HG03460 (cell line): ENCODE measurements around the gene ARHGEF26.

Experiments
- ATAC-seq: cut with Tn5 transposase; IDR thresholded peaks from one replicate; pipeline ENCODE4 v1.9.1; 2021; ENCODE audit not compliant: unreplicated experiment

The ARHGEF26 gene

GRCh38 chr3:154193000-154193615 is 71.9 kb downstream of the ARHGEF26 start:
- ATAC-seq = no peak

DNA sequence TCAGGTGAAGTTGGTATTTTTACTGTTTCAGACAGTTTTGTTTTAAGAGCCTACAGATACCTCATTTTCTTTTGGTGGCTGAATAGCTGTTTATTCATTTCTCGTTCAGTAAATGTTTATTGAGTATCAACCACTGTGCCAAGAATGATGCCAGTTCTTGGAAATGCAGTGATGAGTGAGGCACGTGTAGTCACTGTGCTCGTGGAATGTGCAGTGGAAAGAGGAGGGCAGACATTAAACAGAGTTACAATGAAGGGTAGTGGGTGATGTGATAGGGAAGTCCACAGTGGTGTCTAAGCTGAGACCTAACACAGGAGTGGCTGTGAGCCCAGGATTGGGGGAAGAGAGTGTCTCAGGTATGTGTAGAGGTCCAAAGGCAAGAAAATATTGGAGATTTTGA is 73.7 kb downstream of the ARHGEF26 start:
- ATAC-seq = no peak

- ATAC-seq = no peak
Measured at GRCh38 chr3:154195620-154196356, 74.6 kb downstream of the ARHGEF26 start.

- ATAC-seq = no peak
Measured at GRCh38 chr3:154197751-154198150, 76.6 kb downstream of the ARHGEF26 start.

DNA sequence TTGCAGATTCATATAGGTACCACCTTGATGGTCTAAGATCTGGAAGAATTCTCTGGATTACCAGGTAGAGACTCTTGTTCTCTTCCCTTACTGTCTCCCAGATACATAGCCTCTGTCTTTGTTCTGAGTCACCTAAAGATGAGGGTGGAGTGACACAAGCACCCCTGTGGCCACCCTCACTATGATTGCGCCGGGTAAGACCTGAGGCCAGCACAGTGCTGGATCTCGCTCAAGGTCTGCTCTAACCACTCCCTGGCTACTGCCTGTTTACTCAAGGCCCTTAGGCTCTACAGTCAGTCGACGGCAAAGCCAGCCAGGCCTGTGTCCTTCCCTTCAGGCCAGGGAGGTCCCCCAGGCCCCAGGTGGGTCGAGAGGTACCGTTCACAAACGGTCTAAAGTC is 88.3 kb downstream of the ARHGEF26 start:
- no peak for ATAC-seq

DNA sequence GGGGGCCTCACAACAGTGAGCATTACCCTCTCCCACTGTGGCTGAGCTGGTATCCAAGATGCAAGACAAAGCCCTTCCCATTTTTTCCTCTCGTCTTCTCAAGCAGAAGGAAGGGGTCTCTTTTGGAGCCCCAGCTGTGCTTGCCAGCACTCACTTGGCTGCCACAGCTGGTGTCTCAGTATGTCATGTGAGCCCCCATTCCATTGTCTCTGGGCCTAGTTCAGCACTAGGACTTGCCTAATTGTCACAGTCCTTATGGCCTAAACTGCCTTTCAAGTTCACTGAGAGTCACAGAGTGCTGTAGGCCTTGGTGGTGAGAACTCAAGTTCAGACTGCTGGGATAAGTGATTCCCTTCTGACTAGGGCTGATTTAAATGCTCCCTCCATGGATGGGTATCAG is 89.8 kb downstream of the ARHGEF26 start:
- no peak for ATAC-seq

GRCh38 chr3:154214306-154214705 is 93.1 kb downstream of the ARHGEF26 start:
- ATAC-seq = no peak

DNA sequence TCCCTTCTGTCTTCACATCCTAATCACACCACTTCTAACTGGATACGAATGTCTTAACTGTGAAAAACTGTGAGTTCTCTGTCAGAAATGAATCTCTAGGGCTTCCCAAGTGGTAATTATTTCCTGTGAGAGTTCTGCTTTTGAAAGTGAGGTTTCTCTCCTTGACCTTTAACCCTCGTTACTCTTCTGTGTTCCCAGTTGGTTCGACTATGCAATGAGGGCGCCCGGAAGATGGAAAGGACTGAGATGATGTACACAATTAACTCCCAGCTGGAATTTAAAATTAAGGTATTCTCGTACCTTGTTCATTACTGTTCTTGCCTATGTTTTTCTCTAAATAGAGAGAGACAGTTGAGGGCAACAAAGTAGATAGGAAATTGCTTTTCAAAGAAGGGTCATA is 96.5 kb downstream of the ARHGEF26 start:
- ATAC-seq = no peak

- no peak for ATAC-seq
Measured at GRCh38 chr3:154218728-154219127, 97.5 kb downstream of the ARHGEF26 start.

DNA sequence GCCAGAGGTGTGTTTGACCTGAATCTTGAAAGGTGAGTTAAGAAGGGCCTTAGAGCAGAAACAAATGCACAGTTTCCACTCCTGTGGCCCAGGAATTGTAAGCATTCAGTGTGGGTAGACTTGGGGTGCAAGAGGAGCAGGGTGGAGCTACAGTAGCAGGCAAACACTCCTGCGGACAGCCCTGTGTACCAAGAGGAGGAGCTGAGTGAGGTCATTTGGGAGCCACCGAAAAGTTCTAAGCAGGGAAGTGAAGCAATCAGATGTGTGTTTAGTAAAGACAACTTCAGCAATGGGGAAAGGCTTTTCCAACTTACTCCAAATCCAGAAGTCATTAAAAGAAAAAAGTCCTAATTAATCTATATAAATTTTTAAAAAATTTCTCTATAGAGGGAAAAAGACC is 99.3 kb downstream of the ARHGEF26 start:
- no peak for ATAC-seq

DNA sequence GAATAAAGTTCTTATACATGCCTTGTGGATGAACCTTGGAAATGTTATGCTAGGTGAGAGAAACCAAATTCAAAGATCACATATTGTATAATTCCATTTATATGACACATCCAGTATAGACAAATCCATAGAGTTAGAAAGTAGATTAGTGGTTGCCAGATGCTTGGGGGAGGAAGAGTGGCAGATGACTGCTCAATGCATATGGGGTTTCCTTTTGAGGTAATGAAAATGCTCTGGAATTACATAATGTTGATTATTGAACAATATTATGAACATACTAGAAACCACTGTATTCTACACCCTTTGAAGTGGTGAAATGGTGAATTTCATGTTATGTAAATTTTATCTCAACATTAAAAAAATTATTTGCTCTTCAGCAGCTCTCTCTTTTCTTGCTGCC is 102.3 kb downstream of the ARHGEF26 start:
- ATAC-seq = no peak

DNA sequence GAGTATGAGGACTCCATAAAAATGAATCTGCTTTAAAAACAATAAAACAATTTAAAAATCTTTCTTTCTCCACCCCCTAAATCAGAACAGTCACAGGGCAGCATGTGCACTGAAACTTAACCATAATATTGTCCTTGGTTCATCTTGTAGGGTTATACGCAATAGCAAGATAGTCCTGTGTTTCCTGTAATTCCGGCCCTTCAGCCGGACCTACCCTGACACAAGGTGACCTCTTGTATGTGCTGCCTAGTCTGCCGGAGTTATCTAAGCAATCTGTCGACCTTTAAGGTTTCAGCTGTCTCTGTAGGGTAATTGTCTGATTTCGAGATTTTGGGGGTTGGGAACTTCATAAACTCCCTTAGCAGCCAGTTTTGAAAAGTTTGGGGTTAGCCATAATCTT is 103.2 kb downstream of the ARHGEF26 start:
- no peak for ATAC-seq

- no peak for ATAC-seq
Measured at GRCh38 chr3:154224866-154225265, 103.7 kb downstream of the ARHGEF26 start.

DNA sequence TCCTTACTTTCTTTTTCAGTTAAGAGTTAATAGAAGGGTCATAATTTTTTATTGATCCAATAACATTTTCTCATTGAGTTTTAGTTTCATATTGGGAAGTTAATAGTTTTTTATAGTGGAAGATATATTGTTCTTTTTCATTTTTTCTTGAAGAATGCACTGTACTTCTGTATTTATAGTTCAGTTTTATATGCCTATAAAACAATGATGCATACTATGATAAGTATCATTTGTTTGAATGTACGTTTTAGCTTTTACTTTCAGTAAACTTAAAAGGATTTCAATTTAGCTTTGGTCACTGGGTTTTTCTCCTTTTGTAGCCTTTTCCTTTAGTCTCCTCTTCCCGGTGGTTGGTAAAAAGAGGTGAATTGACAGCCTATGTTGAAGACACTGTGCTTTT is 104.3 kb downstream of the ARHGEF26 start:
- ATAC-seq = no peak

GRCh38 chr3:154227531-154227930 is 106.3 kb downstream of the ARHGEF26 start:
- no peak for ATAC-seq

DNA sequence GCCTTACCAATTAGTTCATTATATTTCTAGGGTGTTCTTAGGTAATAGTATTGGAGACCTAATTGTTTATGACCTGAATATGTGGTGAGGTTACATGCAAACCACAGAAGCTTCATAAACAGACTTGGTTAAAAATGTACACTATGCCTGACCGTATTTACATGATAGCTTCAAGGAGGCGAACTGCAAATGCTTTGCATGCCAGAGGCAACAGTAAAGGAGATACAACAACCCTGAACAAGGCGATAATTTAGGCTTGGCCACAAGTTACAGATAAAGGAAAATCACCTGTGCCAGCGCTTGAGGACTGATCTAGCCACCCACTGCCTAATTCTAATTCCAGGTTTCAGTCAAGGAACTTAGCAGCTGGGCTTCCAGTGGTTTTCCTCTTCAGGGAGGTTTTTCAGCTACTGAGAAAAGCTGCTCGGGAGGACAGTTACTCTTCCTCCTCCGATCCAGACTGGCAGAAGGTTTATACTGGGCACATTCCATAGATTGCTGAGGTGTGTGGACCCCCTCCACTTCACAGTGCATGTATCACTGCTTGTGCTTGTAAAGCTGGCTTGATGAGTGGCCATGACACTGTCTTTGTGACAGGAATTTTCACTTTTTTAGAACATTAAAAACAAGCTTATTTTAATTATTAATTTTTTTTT is 107.5 kb downstream of the ARHGEF26 start:
- ATAC-seq = no peak

DNA sequence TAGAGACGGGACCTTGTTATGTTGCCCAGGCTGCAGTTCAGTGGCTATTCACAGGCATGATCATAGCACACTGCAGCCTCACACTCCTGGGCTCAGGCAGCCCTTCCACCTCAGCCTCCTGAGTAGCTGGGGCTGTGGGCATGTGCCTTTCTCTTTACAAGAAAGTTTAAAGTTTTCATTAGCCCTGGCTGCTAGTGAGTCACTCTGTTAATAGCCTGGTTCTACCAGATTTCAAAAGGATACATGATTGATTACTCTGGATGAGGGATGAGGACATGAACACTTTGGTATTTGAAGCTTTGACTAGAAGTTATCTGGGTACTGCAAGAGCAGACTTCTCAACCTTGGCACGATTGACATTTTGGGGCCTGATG is 108.0 kb downstream of the ARHGEF26 start:
- ATAC-seq = no peak

GRCh38 chr3:154235330-154235729 is 114.1 kb downstream of the ARHGEF26 start:
- no peak for ATAC-seq

DNA sequence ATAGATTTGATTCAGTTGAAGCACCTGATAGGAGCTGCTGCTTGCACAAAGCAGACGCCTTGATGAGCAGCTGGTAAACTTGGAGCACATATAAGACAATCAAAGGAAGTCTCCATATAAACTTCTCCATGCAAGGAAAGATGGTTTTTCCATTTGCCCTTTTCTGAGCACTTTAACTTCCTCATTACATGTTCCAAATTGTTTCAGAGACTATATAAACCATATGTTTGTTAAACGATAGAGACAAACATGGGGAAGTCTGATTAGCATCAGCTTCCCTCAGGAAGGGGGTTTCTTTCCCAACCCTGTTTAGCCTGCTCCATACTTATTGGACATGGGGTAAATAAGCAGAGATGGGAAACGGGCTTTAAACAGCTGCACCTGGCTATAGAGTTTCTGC is 115.1 kb downstream of the ARHGEF26 start:
- no peak for ATAC-seq

- ATAC-seq = no peak
Measured at GRCh38 chr3:154240235-154240634, 119.0 kb downstream of the ARHGEF26 start.

DNA sequence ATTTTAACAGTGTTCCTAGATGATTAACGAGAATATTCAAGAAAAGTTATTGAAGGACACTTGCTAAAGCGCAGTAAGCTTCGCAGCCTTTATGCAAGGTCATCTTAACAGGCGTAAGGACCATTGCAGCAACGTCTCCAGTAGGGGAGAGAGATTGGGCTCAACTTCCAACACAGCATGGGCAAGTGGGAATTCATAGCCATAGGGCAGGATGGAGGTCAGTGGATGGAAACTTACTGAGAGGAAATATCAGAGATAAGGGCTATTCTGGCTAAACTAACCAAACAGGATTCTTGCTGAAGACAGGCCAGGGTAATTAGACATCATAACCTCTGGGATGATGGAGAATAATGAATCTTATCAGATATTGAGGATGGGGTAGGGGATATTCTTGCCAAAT is 120.3 kb downstream of the ARHGEF26 start:
- no peak for ATAC-seq

GRCh38 chr3:154242766-154243165 is 121.6 kb downstream of the ARHGEF26 start:
- no peak for ATAC-seq
